ENCODE data around the gene FAM168B.

Gene FAM168B

GRCh38 chr2:131063501-131064283, 29.6 kb downstream of the FAM168B start:
- no peaks in the 10 kb centered on the region for H3K27me3 ChIP-seq (replicated peaks; ENCODE audit: control insufficient read depth, insufficient read depth, low read length)
- no peak overlapping the region for H3K4me3 ChIP-seq (replicated peaks; ENCODE audit: low read depth, low read length)
- peaks cover 14% of the 10 kb centered on the region for H3K36me3 ChIP-seq (ENCODE audit: control insufficient read depth, insufficient read depth, low read length)
- no peak for TF ChIP-seq CTCF (IDR thresholded peaks at IDR 0.05; ENCODE audit: insufficient read depth, low read length, poor library complexity, severe bottlenecking)
- no peak for DNase-seq (ENCODE audit: extremely low read depth, insufficient read length)

- Histone ChIP-seq H3K27me3 (replicated peaks; ENCODE audit: control insufficient read depth, insufficient read depth, low read length) (no peaks in the 10 kb centered on the region), H3K4me3 (replicated peaks; ENCODE audit: low read depth, low read length) (no peak overlapping the region), H3K36me3 (ENCODE audit: control insufficient read depth, insufficient read depth, low read length) (peaks cover 16% of the 10 kb centered on the region)
- TF ChIP-seq CTCF (IDR thresholded peaks at IDR 0.05; ENCODE audit: insufficient read depth, low read length, poor library complexity, severe bottlenecking): no peak
- no peak for DNase-seq (ENCODE audit: extremely low read depth, insufficient read length)
Observed at GRCh38 chr2:131058920-131059319, 34.3 kb downstream of the FAM168B start.

- H3K27me3 ChIP-seq (replicated peaks; ENCODE audit: control insufficient read depth, insufficient read depth, low read length): no peaks in the 10 kb centered on the region
- TF ChIP-seq CTCF (IDR thresholded peaks at IDR 0.05; ENCODE audit: insufficient read depth, low read length, poor library complexity, severe bottlenecking): no peak
- H3K36me3 ChIP-seq (ENCODE audit: control insufficient read depth, insufficient read depth, low read length): peaks cover 16% of the 10 kb centered on the region
- no peak for DNase-seq (ENCODE audit: extremely low read depth, insufficient read length)
- no peak overlapping the region for H3K4me3 ChIP-seq (replicated peaks; ENCODE audit: low read depth, low read length)
Observed at GRCh38 chr2:131058214-131058843, 34.9 kb downstream of the FAM168B start.

- H3K36me3 ChIP-seq (ENCODE audit: control insufficient read depth, insufficient read depth, low read length): peaks cover 25% of the 10 kb centered on the region
Observed at GRCh38 chr2:131056932-131057287, 36.4 kb downstream of the FAM168B start.

GRCh38 chr2:131056204-131056931, 36.9 kb downstream of the FAM168B start:
- no peak overlapping the region for H3K4me3 ChIP-seq (replicated peaks; ENCODE audit: low read depth, low read length)
- H3K36me3 ChIP-seq (ENCODE audit: control insufficient read depth, insufficient read depth, low read length): peaks cover 27% of the 10 kb centered on the region
- no peaks in the 10 kb centered on the region for H3K27me3 ChIP-seq (replicated peaks; ENCODE audit: control insufficient read depth, insufficient read depth, low read length)
- no peak for DNase-seq (ENCODE audit: extremely low read depth, insufficient read length)
- no peak for TF ChIP-seq CTCF (IDR thresholded peaks at IDR 0.05; ENCODE audit: insufficient read depth, low read length, poor library complexity, severe bottlenecking)

More at GRCh38 chr2:131056932-131057287, 36.4 kb downstream of the FAM168B start:
- no peak overlapping the region for H3K4me3 ChIP-seq (replicated peaks; ENCODE audit: low read depth, low read length)
- no peak for DNase-seq (ENCODE audit: extremely low read depth, insufficient read length)
- H3K27me3 ChIP-seq (replicated peaks; ENCODE audit: control insufficient read depth, insufficient read depth, low read length): no peaks in the 10 kb centered on the region
- TF ChIP-seq CTCF (IDR thresholded peaks at IDR 0.05; ENCODE audit: insufficient read depth, low read length, poor library complexity, severe bottlenecking): no peak

Data from GM06990 (cell line).